ENCODE measurements around the gene DNALI1. TPM values are rescaled to one million over a fixed set of nuclear protein-coding genes. Genes with fewer than 3 reads are reported as not detected.

The DNALI1 gene
- total and polyA plus RNA-seq, 10 of the 15 experiments (the other 5 are each of a cell fraction or from before 2014, with no cell fraction given): 0.03 to 0.13 (median 0.05) TPM; not detected in 7

DNA sequence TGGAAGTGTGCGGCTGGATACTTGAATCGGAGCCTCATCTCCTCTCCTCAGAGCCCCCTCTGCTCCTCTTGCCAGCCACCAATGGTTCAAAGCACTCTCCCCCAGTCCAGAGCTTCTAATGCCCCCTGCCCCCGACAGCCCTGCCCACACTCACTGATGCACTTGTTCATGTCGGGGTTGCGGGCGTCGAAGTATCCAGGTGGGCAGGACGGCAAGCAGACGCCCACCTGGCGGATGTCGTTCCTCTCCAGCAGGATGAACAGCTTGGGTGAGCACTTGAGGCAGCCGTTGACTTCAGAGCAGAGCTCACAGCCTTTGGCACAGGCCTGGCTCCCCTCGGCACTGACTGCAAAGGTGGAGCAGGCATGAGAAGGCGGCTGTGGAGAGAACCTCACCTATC lies 59.6 kb downstream of the DNALI1 start:
- FAIRE-seq: no peak
- CTCF ChIA-PET: interaction anchor here (0.6 kb wide), 1 partner anchor 373 kb away, joined by 3 read pairs; no protein-coding TSS in a partner anchor
- peaks cover 5 to 7% of the 10 kb centered on the region in 2 experiments; a peak in 3 of 4 replicates for H3K27me3 ChIP-seq (replicated peaks in 1 of 2; ENCODE audit: control insufficient read depth in 2 of 2, insufficient read depth in 2 of 2, low read length in 1 of 2)
- no peaks in the 10 kb centered on the region for H4K20me1 ChIP-seq (ENCODE audit: control insufficient read depth, insufficient read depth)
- no peaks in the 10 kb centered on the region for H3K4me1 ChIP-seq (ENCODE audit: control insufficient read depth, insufficient read depth, low read length)
- no peak overlapping the region for H3K9ac ChIP-seq (ENCODE audit: control insufficient read depth, insufficient read depth, low read length)
- no TSS peak for BruUV-seq (replicated peaks)
- no peak overlapping the region for H3K27ac ChIP-seq (ENCODE audit: control insufficient read depth, insufficient read depth)
- DNase-seq (ENCODE audit: low read depth, low spot score): no peak
- no peak overlapping the region for H2AFZ ChIP-seq (ENCODE audit: control insufficient read depth, low read depth, low read length)
- no peaks in the 10 kb centered on the region for H3K79me2 ChIP-seq (ENCODE audit: control insufficient read depth, insufficient read depth, low read length)
- WGBS (ENCODE audit: insufficient coverage, insufficient replicate concordance, low lambda C conversion rate, missing lambda C conversion rate): 42% methylated on average over 14 of the region's 14 CpGs
- no peaks in the 10 kb centered on the region for H3K36me3 ChIP-seq (ENCODE audit: control insufficient read depth in 2 of 2, insufficient read depth in 2 of 2, low read length in 1 of 2)
- no peak overlapping the region for H3K4me2 ChIP-seq (ENCODE audit: control insufficient read depth, insufficient read depth)
- H3K9me3 ChIP-seq (replicated peaks; ENCODE audit: control insufficient read depth, insufficient read depth, low read length): no peaks in the 10 kb centered on the region
- SMC1A ChIA-PET (ENCODE audit: uncharacterized antibody, unreplicated experiment): no interaction called here
- intact Hi-C loops (cut with micrococcal nuclease; ENCODE audit: unreplicated experiment): no loop called here
- no peak overlapping the region for H3K4me3 ChIP-seq
- POLR2A ChIA-PET: no interaction called here
- ATAC-seq: no peak
- in situ Hi-C loops (cut with MboI): no loop called here
- RAD21 ChIA-PET (ENCODE audit: unreplicated experiment): no interaction called here
- TF ChIP-seq, protein P1, sequence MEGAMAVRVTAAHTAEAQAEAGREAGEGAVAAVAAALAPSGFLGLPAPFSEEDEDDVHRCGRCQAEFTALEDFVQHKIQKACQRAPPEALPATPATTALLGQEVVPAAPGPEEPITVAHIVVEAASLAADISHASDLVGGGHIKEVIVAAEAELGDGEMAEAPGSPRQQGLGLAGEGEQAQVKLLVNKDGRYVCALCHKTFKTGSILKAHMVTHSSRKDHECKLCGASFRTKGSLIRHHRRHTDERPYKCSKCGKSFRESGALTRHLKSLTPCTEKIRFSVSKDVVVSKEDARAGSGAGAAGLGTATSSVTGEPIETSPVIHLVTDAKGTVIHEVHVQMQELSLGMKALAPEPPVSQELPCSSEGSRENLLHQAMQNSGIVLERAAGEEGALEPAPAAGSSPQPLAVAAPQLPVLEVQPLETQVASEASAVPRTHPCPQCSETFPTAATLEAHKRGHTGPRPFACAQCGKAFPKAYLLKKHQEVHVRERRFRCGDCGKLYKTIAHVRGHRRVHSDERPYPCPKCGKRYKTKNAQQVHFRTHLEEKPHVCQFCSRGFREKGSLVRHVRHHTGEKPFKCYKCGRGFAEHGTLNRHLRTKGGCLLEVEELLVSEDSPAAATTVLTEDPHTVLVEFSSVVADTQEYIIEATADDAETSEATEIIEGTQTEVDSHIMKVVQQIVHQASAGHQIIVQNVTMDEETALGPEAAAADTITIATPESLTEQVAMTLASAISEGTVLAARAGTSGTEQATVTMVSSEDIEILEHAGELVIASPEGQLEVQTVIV (IDR thresholded peaks at IDR 0.05; ENCODE audit: borderline replicate concordance, partially characterized antibody): no peak
- TF ChIP-seq TAF1 (IDR thresholded peaks at IDR 0.05; ENCODE audit: borderline replicate concordance, low read depth, low read length) (no peak), TCF7 (IDR thresholded peaks at IDR 0.05; ENCODE audit: borderline replicate concordance) (no peak), KDM1A (IDR thresholded peaks at IDR 0.05; ENCODE audit: borderline replicate concordance) (no peak), MEF2A (IDR thresholded peaks at IDR 0.05; ENCODE audit: insufficient read depth, low read depth, low read length) (no peak), CBX3 (IDR thresholded peaks at IDR 0.05; ENCODE audit: borderline replicate concordance, low read depth) (no peak), SUZ12 (IDR thresholded peaks at IDR 0.05; ENCODE audit: unreplicated experiment) (no peak), EP300 (IDR thresholded peaks at IDR 0.05; ENCODE audit: borderline replicate concordance in 1 of 2, control insufficient read depth in 1 of 2, low read depth in 2 of 2, low read length in 2 of 2) (no peak), SP1 (IDR thresholded peaks at IDR 0.05; ENCODE audit: low read depth, low read length) (no peak)
- TF ChIP-seq, protein P2, sequence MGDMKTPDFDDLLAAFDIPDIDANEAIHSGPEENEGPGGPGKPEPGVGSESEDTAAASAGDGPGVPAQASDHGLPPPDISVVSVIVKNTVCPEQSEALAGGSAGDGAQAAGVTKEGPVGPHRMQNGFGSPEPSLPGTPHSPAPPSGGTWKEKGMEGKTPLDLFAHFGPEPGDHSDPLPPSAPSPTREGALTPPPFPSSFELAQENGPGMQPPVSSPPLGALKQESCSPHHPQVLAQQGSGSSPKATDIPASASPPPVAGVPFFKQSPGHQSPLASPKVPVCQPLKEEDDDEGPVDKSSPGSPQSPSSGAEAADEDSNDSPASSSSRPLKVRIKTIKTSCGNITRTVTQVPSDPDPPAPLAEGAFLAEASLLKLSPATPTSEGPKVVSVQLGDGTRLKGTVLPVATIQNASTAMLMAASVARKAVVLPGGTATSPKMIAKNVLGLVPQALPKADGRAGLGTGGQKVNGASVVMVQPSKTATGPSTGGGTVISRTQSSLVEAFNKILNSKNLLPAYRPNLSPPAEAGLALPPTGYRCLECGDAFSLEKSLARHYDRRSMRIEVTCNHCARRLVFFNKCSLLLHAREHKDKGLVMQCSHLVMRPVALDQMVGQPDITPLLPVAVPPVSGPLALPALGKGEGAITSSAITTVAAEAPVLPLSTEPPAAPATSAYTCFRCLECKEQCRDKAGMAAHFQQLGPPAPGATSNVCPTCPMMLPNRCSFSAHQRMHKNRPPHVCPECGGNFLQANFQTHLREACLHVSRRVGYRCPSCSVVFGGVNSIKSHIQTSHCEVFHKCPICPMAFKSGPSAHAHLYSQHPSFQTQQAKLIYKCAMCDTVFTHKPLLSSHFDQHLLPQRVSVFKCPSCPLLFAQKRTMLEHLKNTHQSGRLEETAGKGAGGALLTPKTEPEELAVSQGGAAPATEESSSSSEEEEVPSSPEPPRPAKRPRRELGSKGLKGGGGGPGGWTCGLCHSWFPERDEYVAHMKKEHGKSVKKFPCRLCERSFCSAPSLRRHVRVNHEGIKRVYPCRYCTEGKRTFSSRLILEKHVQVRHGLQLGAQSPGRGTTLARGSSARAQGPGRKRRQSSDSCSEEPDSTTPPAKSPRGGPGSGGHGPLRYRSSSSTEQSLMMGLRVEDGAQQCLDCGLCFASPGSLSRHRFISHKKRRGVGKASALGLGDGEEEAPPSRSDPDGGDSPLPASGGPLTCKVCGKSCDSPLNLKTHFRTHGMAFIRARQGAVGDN (IDR thresholded peaks at IDR 0.05): no peak
- TF ChIP-seq, protein P3, sequence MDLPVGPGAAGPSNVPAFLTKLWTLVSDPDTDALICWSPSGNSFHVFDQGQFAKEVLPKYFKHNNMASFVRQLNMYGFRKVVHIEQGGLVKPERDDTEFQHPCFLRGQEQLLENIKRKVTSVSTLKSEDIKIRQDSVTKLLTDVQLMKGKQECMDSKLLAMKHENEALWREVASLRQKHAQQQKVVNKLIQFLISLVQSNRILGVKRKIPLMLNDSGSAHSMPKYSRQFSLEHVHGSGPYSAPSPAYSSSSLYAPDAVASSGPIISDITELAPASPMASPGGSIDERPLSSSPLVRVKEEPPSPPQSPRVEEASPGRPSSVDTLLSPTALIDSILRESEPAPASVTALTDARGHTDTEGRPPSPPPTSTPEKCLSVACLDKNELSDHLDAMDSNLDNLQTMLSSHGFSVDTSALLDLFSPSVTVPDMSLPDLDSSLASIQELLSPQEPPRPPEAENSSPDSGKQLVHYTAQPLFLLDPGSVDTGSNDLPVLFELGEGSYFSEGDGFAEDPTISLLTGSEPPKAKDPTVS (IDR thresholded peaks at IDR 0.05; ENCODE audit: low read depth, low read length): no peak
- TF ChIP-seq, protein P4, sequence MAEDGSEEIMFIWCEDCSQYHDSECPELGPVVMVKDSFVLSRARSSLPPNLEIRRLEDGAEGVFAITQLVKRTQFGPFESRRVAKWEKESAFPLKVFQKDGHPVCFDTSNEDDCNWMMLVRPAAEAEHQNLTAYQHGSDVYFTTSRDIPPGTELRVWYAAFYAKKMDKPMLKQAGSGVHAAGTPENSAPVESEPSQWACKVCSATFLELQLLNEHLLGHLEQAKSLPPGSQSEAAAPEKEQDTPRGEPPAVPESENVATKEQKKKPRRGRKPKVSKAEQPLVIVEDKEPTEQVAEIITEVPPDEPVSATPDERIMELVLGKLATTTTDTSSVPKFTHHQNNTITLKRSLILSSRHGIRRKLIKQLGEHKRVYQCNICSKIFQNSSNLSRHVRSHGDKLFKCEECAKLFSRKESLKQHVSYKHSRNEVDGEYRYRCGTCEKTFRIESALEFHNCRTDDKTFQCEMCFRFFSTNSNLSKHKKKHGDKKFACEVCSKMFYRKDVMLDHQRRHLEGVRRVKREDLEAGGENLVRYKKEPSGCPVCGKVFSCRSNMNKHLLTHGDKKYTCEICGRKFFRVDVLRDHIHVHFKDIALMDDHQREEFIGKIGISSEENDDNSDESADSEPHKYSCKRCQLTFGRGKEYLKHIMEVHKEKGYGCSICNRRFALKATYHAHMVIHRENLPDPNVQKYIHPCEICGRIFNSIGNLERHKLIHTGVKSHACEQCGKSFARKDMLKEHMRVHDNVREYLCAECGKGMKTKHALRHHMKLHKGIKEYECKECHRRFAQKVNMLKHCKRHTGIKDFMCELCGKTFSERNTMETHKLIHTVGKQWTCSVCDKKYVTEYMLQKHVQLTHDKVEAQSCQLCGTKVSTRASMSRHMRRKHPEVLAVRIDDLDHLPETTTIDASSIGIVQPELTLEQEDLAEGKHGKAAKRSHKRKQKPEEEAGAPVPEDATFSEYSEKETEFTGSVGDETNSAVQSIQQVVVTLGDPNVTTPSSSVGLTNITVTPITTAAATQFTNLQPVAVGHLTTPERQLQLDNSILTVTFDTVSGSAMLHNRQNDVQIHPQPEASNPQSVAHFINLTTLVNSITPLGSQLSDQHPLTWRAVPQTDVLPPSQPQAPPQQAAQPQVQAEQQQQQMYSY (CRISPR knock-in tag; IDR thresholded peaks at IDR 0.05): no peak
